ENCODE measurements around the gene SETD7.
"Not testable (repeated sequence)": the region's sequence is repeated elsewhere in the genome, so short reads cannot be mapped to it uniquely, and the experiment has no call there.

The SETD7 gene

DNA sequence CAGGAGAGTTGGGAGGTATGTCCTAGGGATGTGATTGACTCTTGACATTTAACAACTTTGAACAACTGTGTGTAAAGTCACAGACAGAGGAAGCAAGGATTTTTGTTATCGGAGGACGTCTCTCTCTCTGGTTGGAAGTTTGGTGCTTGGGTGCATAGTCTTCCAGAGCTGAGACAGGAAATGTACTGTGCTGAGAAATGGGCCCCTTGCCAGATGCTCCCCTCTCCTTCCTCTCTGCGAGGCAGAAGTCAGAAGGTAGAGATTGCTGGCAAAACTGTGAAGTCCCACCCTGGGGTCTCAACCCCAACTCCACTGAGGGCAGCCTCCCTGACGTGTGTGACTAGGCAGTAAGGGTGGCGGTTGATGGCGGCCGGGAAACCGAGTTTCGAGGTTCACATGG lies 49.2 kb downstream of the SETD7 start:
- no peak for DNase-seq

DNA sequence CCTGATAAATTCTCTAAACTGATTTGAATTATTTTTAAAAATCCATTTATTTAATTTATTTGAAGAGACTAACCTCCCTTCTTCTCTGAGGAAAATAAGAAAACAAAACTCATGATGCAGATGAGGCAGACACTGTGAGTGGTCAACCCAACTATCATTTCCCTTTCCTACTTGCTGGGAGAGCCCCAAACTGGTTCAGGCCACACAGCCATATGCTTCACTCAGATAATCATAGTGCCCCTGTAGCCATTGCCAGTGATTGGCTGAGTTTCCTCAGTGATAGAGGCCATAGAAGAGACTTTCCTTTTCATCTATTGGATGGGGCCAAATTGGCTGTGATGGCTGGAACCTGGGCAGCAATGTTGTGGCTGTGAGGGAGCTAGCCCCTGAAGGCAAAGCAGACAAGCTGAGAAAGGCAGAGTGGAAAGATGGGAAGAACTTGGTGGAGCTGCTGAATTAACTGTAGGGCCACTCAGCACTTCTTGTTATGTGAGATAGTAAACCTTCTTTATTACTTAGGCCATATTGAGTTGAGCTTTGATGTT lies 52.3 kb downstream of the SETD7 start:
- no peak for DNase-seq

DNA sequence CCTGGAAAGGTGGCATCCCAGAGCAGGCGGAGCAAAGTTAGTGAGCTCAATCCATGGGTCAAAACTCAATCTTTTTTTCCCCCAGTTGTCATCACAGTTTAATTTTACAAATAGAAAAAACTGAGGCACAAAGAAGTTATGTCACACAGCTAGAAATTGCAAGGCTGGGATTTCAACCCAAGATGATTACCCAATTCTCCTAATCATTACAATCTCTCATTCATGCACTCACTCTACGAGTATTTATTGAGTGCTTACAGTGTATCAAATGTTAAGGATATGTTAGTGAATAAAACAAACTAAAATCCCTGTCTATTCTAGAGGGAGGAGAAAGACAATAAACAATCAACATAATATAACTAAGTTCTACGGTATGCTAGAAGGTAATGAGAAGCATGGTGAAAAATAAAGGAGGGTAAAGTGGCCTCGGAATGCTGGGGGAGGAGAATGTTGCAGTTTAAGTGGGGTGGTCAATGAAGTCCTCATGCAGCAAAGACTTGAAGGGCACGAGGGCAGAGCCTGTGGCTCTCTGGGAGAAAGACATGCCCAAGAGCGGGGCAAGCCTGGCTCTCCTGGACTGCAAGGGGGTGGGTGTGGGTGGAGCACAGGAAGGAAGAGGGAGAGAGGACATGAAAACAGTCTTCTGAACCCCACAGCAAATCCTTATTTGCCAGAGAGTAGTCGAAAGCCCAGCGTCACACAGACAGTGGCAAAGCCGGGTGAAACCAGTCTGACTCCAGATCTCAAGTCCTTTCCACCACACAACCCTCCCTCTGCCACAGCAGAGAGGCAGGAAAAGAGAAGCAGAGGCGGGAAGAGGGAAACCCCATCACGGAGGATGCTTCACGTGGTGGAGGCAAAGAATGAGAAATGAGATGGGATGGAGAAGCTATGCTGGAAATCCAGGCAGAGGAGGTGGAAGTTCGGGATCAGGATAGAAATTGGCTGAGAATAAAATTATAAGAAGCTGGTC lies 53.8 kb downstream of the SETD7 start:
- no peak for DNase-seq

DNA sequence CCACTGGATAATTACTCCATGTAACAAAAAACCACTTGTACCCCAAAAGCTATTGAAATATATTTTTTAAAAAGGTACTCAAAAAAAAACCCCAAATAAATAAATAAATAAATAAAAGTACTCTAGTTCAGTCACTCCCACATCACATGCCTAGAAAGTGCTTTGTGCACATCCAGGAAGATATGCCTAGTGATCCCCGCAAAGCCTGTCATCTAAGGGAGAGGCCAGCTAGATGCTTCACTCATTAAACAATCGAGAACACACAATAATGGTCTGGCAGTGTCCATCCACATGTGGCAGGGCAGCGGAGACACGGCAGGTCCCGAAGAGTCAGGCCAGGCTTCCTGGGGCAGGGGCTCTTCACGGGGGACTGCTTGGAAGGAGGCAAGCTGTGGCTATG lies 54.5 kb downstream of the SETD7 start:
- no peak for DNase-seq

DNA sequence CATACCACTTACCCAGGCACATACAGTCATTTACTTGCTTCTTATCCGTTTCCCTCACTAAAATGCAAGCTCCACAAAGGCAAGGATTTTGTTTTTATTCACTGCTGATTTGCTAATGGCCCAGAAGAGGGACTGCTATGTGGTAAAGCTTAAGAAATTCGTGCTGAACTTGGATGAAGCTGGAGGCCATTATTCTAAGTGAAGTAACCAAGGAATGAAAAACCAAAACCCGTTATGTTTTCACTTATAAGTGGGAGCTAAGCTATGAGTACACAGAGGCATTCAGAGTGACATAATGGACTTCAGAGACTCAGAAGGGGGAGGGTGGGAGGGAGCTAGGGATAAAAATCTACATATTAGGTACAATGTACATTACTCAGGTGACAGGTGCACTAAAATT lies 54.9 kb downstream of the SETD7 start:
- no peak for DNase-seq

DNA sequence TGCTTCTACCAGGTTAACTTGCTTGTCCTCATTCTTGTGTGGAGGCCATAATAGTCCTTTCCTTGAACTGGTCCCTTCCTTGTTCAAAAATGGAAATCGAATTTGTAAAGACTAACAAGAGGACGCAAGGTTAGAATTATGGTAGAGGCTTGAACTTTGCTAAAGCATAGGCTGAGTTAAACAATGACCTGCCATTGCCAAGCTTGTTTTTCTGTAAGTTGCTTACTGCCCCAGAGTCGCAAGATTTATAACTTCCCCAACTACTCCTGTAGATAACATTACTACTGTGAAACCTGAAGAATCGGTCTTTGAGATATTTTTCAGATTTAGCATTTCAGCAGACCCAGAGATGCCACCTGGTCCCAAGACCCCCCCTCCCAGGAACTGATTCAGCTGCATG lies 56.8 kb downstream of the SETD7 start:
- no peak for DNase-seq

DNA sequence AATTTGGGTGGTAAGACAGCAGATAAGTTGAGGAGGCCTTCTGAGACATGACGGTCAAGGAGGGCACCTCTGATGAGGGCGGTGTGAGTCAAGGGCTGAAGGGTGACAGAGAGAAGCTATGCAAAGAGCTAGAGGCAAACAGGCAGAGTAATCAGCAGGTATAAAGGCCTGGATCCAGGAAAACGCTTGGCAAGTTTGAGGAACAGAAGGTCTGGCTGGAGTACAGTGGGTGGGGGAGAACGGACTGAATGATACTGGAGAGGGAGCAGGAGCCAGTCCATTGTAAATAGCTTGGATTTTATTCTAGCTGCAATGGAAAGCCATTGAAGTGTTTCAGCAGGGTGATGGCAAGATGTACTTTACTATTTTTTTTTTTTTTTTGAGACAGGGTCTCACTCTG lies 62.8 kb downstream of the SETD7 start:
- DNase-seq, result no peak

DNA sequence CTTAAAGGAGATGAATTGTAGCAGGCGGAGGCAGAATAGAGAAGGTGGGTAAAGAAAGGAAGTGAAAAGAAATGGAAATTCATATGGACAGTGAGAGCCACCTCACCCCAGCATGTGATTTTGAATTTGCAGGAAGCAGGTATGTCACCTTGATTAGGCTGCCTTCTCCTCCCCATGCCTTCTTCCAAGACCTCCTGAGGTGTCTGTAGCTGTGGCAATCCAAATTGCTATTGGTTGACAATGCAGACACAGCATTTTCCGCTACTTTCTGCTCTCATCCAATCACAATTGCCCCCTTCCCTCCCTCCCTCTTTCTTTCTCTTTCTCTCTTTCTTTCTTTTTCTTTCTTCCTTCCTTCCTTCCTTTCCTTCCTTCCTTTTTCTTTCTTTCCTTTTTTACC lies 63.6 kb downstream of the SETD7 start:
- DNase-seq, result no peak

DNA sequence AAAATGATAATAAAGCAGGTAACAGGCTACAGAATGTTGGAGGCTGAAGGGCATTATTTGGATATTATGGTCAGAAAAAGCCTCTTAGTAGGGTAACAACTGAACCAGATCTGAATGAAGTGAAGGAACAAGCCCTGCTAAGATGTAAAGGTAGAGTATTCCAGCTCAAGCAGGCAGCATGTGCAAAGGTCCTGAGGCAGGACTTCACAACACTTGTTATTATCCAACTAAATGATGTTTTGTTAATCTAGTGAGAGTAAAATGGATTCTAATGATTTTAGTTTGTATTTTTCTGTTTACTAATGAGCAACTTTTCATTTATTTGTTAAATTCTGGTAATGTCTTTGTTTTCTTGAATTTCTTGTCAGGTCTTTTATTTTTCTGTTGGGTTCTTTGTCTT lies 66.4 kb downstream of the SETD7 start:
- DNase-seq, result no peak

DNA sequence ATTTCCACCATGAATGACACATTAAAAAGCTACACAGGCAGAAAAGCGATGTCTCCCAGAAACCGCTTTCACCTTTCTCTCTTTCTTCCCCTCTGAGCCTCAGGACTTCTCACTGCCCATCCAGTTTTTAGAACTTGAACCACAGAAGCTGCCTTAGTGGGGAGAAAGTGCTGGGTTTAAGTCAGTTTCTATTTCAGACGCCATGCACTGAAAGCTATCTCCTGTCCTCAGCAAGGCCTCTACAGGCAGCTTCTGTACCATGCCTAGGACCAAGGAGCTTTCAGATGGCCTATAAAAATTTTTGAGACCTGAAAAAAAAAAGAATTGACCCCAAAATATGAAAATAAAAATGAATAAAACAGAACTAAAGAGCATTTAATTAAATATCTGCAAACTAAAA lies 67.6 kb downstream of the SETD7 start:
- no peak for DNase-seq

DNA sequence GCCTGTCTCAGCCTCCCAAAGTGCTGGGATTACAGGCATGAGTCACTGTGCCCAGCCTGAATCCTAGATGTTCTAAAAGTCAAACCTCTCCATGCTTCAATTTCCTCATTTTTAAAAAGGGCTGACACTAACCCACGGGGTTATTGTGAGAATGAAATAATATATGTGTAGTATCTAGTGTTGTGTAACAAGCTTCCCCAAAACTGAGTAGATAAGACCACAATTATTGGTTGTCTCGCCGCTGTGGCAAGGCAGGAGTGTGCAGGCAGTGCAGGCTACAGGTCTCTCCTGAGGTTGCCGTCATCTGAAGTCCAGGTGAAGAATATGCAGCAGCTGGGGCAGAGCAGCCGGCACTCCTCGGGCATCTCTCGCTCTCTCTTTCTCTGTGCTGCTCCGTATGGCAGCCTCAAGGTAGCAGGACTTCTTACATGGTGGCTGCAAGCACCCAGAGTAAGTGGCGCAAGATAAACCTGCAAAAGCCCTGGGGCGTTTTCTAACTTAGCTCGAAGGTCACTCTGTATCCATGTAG lies 71.2 kb downstream of the SETD7 start:
- no peak for DNase-seq

DNA sequence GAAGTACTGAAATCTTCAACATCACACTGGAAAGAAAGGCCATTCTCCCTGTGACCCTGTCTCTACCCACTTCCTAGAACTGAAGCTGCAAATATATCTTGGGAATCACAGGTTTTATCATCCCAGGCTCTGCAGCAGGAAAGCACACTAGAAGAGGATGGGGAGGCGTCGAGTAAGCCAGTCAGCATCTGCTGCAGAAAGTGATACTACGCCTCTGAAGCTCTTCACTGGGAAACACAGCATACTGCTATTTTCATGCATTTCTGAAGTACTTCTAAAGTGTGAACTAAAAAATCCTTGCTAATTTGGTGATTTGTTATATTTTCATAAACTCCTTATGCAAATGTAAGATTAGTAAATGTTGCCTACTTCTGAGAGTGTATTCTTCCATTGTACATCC lies 73.0 kb downstream of the SETD7 start:
- DNase-seq, result no peak

DNA sequence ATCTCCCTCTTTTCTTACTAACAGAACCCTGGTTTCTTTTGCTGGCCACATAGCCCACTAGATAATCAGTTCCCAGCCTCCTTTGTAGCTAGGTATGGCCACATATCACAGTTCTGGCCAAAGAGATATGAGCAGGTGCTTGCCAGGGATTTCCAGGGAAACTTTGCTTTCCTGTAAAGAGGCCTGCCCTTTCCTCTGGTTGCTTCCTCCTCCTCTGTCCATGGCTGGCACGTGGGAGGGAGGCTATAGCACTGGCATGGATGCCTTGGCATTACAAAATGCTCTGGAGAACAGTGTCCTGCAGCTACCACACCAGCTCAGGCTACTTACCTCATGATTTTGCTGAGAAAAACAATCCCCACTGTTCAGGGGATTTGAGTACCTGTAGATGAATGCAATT lies 74.6 kb downstream of the SETD7 start:
- no peak for DNase-seq

DNA sequence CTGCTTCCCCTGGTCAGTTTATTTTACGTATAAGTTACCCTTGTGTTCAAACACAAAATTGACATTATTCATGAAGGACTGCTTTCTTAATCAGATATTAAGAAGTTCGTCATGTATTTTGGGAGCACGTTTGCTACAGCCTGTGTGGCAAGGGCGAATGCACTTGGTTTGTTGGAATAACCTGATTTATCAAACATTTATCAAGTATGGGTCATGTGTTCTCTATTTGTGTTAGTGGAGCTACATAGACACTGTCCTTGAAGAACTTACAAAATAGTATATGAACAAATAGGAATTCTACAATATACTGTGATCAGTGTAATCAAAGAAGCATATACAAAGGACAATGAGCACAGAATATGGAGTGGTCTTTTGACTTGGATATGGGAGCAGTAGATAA lies 79.7 kb downstream of the SETD7 start:
- no peak for DNase-seq

DNA sequence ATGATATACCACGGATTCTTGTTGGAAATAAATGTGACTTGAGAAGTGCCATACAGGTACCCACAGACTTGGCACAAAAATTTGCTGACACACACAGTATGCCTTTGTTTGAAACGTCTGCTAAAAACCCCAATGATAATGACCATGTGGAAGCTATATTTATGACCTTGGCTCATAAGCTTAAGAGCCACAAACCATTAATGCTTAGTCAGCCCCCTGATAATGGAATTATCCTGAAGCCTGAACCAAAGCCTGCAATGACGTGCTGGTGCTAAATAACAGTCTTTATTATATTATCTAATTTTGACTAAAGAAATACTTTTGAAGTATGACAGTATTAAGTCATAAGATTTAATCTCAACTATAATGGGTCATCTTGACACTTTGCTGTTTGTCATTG lies 83.2 kb downstream of the SETD7 start:
- DNase-seq, result no peak

DNA sequence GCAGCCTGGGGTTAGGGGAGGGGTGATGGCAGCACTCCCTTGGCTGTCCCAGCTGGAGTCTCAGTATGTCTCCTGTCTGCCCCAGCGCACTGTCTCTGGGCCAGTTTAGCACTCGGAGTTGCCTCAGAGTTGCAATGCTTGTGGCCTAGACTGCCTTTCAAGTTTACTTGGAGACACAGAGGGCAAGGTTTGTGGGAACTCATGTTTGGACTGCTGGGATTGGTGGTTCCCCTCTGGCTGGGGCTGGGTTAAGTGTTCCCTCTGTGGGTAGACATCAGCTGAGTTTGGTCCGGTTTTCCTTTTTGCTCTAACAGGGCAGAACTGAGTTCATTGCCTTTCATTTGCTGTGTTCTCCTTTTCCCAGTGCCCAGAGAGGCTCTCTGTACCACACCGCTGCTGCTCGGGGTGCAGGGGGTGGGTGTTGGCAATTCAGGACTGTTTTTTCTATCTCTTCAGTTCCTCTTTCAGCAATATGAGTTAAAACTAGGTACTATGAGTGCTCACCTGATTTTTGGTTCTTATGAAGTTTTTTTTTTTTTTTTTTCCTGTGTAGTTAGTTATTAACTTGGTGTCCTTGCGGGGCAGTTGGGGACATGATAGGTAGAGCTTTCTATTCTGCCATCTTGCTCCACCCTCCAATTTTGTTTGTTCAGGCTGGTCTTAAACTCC lies 84.9 kb downstream of the SETD7 start:
- no peak for DNase-seq

DNA sequence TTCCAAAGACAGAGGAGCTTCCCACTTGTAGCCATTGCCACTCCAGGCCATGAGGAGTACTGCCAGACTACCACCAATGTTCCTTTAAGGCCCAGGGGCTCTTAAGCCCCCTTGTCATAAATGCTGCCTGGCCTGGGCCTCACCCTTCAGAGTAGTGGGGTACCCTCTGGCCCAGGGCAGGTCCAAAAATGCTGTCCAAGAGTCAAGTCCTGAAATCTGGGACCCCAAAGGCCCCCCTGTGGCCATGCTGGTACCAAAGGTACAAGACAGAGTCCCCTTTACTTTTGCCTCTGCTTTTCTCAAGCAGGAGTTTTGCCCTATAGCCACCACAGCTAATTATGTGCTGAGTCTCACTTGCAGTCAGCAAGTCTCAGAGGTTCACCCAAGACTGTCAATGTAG lies 85.7 kb downstream of the SETD7 start:
- DNase-seq, result no peak

DNA sequence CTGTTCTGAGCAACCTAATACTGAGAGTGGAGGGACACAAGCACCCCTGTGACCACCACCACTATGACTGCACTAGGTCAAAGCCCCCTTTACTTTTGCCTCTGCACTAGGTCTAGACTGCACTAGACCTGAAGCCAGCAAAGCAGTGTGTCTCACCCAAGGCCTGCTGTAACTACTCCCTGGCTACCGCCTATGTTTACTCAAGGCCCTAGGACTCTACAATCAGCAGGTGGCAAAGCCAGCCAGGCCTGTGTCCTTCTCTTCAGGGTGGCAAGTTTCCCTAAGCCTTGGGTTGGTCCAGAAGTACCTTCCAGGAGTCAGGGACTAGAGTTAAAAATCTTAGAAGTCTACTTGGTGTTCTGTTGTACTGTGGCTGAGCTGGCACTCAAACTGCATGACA lies 86.2 kb downstream of the SETD7 start:
- no peak for DNase-seq

DNA sequence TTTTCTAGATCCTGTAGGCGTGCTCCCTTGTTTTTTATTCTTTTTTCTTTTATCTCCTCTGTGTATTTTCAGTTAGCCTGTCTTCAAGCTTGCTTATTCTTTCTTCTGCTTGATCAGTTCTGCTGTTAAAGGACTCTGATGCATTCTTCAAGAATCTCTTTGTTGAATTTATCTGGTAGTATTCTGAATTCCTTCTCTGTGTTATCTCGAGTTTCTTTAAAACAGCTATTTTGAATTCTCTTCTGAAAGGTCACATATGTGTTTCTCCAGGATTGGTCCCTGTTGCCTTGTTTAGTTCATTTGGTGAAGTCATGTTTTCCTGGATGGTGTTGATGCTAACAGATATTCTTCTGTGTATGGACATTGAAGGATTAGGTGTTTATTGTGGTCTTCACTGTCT lies 86.8 kb downstream of the SETD7 start:
- DNase-seq, result no peak

DNA sequence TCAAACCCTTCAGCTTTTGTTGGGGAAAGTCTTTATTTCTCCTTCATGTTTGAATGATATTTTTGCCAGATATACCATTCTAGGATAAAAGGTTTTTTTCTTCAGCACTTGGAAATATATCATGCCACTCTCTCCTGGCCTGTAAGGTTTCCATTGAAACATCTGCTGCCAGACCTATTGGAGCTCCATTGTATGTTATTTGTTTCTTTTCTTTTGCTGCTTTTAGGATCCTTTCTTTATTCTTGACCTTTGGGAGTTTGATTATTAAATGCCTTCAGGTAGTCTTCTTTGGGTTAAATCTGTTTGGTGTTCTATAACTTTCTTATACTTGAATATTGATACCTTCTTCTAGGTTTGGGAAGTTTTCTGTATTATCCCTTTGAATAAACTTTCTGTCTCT lies 87.3 kb downstream of the SETD7 start:
- DNase-seq, result not testable (repeated sequence)

DNA sequence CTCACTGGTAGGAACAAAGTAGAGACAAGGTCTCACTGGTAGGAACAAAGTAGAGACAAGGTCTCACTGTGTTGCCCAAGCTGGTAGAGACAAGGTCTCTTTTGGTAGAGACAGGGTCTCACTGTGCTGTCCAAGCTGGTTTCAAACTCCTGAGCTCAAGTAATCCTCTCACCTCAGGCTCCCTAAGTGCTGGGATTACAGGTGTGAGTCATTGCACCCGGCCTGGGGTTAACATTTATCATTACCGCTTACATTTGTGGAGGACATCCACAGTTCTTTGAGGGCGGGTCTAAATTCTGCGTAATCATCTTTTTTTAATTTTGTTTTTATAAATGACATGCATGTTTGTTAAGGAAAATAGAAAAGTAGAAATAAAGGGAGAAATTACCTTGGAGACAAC lies 90.1 kb downstream of the SETD7 start:
- DNase-seq, result no peak

DNA sequence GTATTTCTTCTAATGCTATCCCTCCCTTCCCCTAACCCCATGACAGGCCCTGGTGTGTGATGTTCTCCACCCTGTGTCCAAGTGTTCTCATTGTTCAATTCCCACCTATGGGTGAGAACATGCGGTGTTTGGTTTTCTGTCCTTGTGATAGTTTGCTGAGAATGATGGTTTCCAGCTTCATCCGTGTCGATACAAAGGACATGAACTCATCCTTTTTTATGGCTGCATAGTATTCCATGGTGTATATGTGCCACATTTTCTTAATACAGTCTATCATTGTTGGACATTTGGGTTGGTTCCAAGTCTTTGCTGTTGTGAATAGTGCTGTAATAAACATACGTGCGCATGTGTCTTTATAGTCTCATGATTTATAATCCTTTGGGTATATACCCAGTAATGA lies 91.5 kb downstream of the SETD7 start:
- not testable (repeated sequence) for DNase-seq

DNA sequence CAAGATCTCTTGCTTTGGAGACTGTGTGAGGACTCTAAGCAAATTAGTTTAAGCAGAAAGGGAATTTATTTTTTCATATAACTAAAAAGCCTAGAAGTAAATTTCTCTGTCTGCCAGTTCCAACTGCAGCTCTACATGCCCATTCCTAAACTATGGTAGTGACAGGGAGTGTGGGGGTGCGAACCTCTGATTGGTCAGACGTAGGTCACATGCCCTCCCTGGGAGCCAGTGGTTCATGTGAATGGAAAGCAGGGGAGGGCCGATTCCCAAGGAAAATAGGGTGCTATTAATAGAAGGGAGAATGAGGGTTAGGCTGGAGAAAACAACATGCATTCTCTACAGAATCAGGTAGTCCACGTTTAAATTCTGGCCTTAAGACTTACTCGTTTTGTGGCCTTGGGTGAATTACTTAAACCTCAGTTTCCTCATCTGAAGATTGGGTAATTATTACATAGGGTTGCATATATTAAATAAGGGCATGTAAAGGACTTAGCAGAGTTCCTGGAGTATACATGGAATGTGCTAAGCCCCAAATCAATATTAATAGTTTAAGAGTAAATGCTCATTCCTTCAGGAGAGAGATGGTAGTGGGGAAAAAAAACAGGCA lies 94.9 kb downstream of the SETD7 start:
- DNase-seq, result no peak

DNA sequence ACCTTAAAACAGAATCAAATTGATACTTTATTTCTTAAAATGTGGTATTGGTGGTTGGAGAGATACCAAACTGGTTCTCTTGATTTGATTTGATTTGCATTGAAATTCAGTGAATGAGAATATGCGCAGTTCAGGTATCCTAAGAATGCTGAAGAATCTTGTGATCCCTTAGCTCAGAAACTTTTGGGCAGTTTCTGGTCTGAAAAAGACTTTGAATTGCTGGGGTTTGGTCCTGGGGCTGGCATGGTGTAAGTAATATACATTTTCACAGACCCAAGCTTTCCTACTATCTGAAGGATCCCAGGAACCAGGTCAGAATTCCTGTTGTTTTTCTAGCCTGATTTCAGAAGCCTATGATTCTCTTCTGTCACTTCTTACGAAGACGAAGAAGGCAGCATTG lies 95.5 kb downstream of the SETD7 start:
- no peak for DNase-seq

Measured in KG1 (cell line).